ENCODE data around the gene CD180. TPM values are rescaled to one million over a fixed set of nuclear protein-coding genes. Genes with fewer than 3 reads are reported as not detected.

The CD180 gene
- total RNA-seq, 1 donor, result not detected

DNA sequence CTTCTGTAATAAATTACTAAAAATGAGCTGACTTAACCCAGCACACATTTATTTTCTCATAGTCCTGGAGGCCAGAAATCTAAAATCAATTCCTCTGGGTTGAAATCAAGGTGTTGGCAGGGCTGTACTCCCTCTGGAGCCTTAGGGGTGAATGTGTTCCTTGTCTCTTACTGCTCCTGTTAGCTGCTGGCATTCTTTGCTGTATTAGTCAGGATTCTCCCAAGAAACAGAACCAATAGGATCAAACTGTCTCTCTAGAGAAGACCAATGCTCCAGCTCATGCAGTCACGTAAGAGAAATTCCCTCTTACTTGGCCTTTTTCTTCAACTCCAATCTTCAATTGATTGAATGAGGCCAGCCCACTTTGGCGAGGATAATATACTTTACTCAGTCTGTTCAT lies 15.3 kb upstream of the CD180 start:
- no peak for TF ChIP-seq CTCF (IDR thresholded peaks at IDR 0.05; ENCODE audit: insufficient read depth, low read depth, low read length)
- H3K4me3 ChIP-seq (ENCODE audit: low read depth, low read length), result no peak overlapping the region
- peak; percentile 67 for DNase-seq (ENCODE audit: low read depth)

DNA sequence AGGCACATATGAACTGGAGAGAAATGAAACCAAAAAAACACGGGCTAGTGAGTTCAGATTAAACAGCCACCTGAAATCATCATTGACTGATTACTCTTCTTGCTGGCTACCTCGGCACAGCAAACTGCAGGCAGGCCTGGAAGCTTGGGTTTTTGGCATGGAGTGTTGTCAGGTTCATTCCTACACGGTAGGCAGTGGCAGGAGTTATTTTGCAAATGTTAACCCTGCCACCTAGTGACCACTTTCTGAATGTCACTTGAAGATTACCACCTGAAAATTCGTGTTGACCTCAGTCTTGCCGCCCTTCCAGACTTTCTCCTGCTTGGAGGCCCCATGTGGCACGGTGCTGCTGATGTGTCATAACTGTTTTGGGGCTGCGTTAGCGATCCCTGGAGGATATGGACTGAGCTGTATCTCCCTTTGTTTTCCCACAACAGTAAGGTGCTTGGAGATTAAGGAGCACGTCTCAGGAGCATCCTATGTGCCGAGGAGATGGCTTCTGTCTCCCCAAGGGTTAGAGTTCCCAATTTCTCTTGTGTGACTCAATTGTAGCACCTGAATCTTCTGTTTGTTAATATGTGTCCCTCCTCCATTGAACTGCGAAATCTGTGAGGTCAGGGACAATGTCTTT lies 12.7 kb upstream of the CD180 start:
- H3K4me3 ChIP-seq (ENCODE audit: low read depth, low read length), result no peak overlapping the region
- TF ChIP-seq CTCF (IDR thresholded peaks at IDR 0.05; ENCODE audit: insufficient read depth, low read depth, low read length), result peak; percentile 74
- peak; percentile 71 for DNase-seq (ENCODE audit: low read depth)

DNA sequence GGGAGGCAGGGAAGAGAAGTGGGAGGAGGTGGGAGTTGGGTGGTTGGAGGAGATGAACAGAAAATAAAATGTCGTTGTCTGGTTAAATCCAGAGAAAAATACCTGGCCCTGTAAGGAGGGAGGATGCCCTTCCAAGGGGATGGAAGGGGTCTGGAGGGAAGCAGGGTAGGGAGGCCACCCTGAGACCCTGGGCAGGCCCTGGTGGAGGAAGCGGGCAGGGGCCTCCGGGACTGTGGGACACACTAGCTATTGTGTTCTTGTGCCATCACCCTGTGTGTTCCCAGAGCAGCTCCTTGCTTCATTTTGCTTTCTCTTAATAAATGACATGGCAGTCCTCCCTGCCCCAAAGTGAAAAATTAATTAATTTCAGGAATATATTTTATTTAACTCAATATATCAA lies 11.8 kb upstream of the CD180 start:
- DNase-seq (ENCODE audit: low read depth), result no peak
- no peak for TF ChIP-seq CTCF (IDR thresholded peaks at IDR 0.05; ENCODE audit: insufficient read depth, low read depth, low read length)
- H3K4me3 ChIP-seq (ENCODE audit: low read depth, low read length), result no peak overlapping the region

DNA sequence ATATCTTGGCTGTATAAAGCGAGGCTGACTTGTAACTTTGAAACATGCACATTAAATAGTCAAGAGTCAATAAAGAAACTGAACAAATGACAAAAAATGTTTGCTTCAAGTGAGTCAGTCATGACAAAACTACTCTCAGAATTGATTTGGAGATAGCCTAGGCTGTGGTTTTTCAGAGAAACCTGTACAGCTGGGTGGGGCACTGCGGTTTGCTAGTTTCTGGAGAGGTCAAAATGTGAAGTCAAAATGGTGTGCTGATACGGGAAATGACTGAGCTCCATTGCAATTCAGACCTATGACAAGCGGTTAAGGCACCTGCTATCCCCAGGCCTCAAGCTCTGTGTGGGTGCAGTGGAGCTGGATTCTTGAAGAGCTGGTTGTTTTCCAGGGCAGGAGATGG lies 10.3 kb upstream of the CD180 start:
- peak; percentile 45 for DNase-seq (ENCODE audit: low read depth)
- TF ChIP-seq CTCF (IDR thresholded peaks at IDR 0.05; ENCODE audit: insufficient read depth, low read depth, low read length), result no peak

GRCh38 chr5:67206461-67206860 lies 9.9 kb upstream of the CD180 start:
- no peak overlapping the region for H3K4me3 ChIP-seq (ENCODE audit: low read depth, low read length)
- no peak for TF ChIP-seq CTCF (IDR thresholded peaks at IDR 0.05; ENCODE audit: insufficient read depth, low read depth, low read length)
- DNase-seq (ENCODE audit: low read depth), result no peak

More for the DNA sequence above, 10.3 kb upstream of the CD180 start:
- H3K4me3 ChIP-seq (ENCODE audit: low read depth, low read length), result no peak overlapping the region

DNA sequence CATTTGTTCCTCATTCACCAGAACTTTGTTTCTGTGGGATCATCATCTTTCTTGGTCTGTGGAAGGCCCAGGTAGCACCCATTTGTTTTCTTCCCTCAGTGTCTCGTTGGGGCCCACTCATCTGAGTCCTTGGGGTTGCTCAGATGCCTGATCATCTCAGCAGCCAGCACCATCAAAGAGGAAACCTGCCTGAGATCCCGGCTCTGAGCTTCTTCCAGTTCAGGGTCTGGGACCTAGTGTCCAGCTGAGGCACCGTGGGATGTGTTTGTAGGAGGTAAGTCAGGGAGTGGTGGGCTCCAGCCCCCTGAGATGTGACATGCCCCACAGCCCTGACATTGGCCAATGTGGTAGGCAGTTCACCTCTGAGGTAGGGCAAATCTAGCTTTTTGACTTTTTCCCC lies 9.4 kb upstream of the CD180 start:
- DNase-seq (ENCODE audit: low read depth), result no peak
- TF ChIP-seq CTCF (IDR thresholded peaks at IDR 0.05; ENCODE audit: insufficient read depth, low read depth, low read length), result no peak
- H3K4me3 ChIP-seq (ENCODE audit: low read depth, low read length), result no peak overlapping the region

- H3K4me3 ChIP-seq (ENCODE audit: low read depth, low read length), result no peak overlapping the region
- DNase-seq (ENCODE audit: low read depth), result no peak
- no peak for TF ChIP-seq CTCF (IDR thresholded peaks at IDR 0.05; ENCODE audit: insufficient read depth, low read depth, low read length)
Observed at GRCh38 chr5:67204821-67205220, 8.2 kb upstream of the CD180 start.
